Kidney (tissue), 14 donors: ENCODE measurements around the gene LUC7L3. TPM values are rescaled to one million over a fixed set of nuclear protein-coding genes. Genes with fewer than 3 reads are reported as not detected.

Experiments
- DNase-seq, 5 donors: peaks; one replicate each; pipeline ENCODE4 v3.0.0-alpha.2; 2013 to 2020
- FAIRE-seq: peaks from 2 replicates; lab custom pipeline; 2012; peaks lifted over from hg19 to GRCh38; lab: Jason Lieb, UNC
- H3K27ac ChIP-seq, 2 donors: one replicate each; pipeline ENCODE4 v1.7.0; 2013; ENCODE audit warnings: low read depth in 2 of 2, low read length in 2 of 2, inconsistent platforms in 1 of 2
- H3K27me3 ChIP-seq: one replicate; pipeline ENCODE4 v1.7.1; 2013; ENCODE audit warnings: low read length, inconsistent platforms; ENCODE audit not compliant: control insufficient read depth, insufficient read depth
- H3K36me3 ChIP-seq, 3 donors: one replicate each; pipeline versions ENCODE4 v1.7.0 to v1.7.1; 2013; ENCODE audit warnings: low read length in 3 of 3, control low read depth in 1 of 3, inconsistent platforms in 1 of 3; ENCODE audit not compliant: insufficient read depth in 3 of 3, control insufficient read depth in 2 of 3
- H3K4me1 ChIP-seq, 3 donors: one replicate each; pipeline versions ENCODE4 v1.7.0 to v1.7.1; 2013; ENCODE audit warnings: low read length in 3 of 3, inconsistent platforms in 1 of 3, low read depth in 1 of 3; ENCODE audit not compliant: control insufficient read depth in 2 of 3, insufficient read depth in 2 of 3
- H3K4me3 ChIP-seq, 3 donors: one replicate each; pipeline versions ENCODE4 v1.7.0 to v1.8.1; 2013; ENCODE audit warnings: low read length in 3 of 3, control low read depth in 1 of 3, inconsistent platforms in 1 of 3
- H3K9ac ChIP-seq, 3 donors: one replicate each; pipeline versions ENCODE4 v1.7.0 to v1.7.1; 2013; ENCODE audit warnings: low read length in 3 of 3, control low read depth in 1 of 3, inconsistent platforms in 1 of 3
- H3K9me3 ChIP-seq, 3 donors: one replicate each; pipeline versions ENCODE4 v1.7.0 to v1.7.1; 2013; ENCODE audit warnings: low read length in 3 of 3, control low read depth in 1 of 3, inconsistent platforms in 1 of 3; ENCODE audit not compliant: control insufficient read depth in 2 of 3, insufficient read depth in 1 of 3
- CTCF ChIP-seq: IDR thresholded peaks from 3 replicates; pipeline ENCODE4 v1.5.1; 2012; ENCODE audit warnings: mild to moderate bottlenecking, moderate library complexity, borderline replicate concordance; ENCODE audit not compliant: insufficient read depth; ENCODE audit errors: extremely low read depth
- intact Hi-C: fragments of 100-400 bp; cut with DNase I; formaldehyde crosslinking; loops from one replicate; pipeline ENCODE4 v1.11.1; 2022
- polyA plus RNA-seq: library from polyadenylated mRNA; stranded (reverse); fragments of 350-450 nt; fragmentation: Illumina TruSeq; extraction: RNeasy Lipid Tissue Mini Kit (QIAGEN cat#74804); gene quantifications from one replicate; pipeline ENCODE4 v1.2.3, GENCODE V29; 2014; ENCODE audit warnings: low read depth, low replicate concordance; ENCODE audit not compliant: insufficient read depth
- total RNA-seq: library from RNA; stranded (reverse); fragmentation: NEBNext Ultra II Directional; extraction: Animal tissue kit (Norgen Biotek cat#: 25700); gene quantifications from one replicate; pipeline ENCODE4 v1.2.1, GENCODE V29; 2021
- donor health status: control.
- donor health status: control.
- donor health status: control.
- donor health status: control.
- donor health status: control.
- donor health status: DM: yes; HTN: yes; CAD: no.
- donor health status: Normal renal cell carcinoma (clear cell type).

LUC7L3 gene
- total and polyA plus RNA-seq, 2 donors from 2014 or later, result 74.3 to 91.9 TPM

- no peak for TF ChIP-seq CTCF
- FAIRE-seq (no peak), DNase-seq (peak; percentile 38 to 83 (median 52))
- H3K4me1 ChIP-seq, result peaks cover 10 to 48% (median 44%) of the 10 kb centered on the region in 3 donors
- no peaks in the 10 kb centered on the region for H3K9me3 ChIP-seq
- no peak overlapping the region for H3K4me3 ChIP-seq
- H3K9ac ChIP-seq, result no peak overlapping the region
- peaks cover under 1 to 2% (median 2%) of the 10 kb centered on the region in 3 donors for H3K36me3 ChIP-seq
- no peaks in the 10 kb centered on the region for H3K27me3 ChIP-seq
- intact Hi-C loops, result loop anchor here (10.0 kb wide), 1 partner anchor 55 kb away; the partner anchor contains the start of gene ABCC3
- no peak overlapping the region for H3K27ac ChIP-seq
Measured at GRCh38 chr17:50689956-50690886, 29.2 kb upstream of the LUC7L3 start.

GRCh38 chr17:50690887-50691549 lies 28.4 kb upstream of the LUC7L3 start:
- Histone ChIP-seq H3K9ac (no peak overlapping the region), H3K4me3 (no peak overlapping the region), H3K4me1 (peaks cover 10 to 49% (median 44%) of the 10 kb centered on the region in 3 donors), H3K27me3 (no peaks in the 10 kb centered on the region), H3K27ac (peak overlapping the region in 1 of 2 donors; percentile 59), H3K36me3 (peaks cover 4 to 10% (median 8%) of the 10 kb centered on the region in 3 donors), H3K9me3 (no peaks in the 10 kb centered on the region)
- DNase-seq (no peak), FAIRE-seq (no peak)
- intact Hi-C loops, result no loop called here
- TF ChIP-seq CTCF, result no peak

GRCh38 chr17:50691550-50692447 lies 27.6 kb upstream of the LUC7L3 start:
- H3K27ac ChIP-seq, result peak overlapping the region; percentile 28 to 59
- H3K36me3 ChIP-seq, result peaks cover 11 to 16% (median 14%) of the 10 kb centered on the region in 3 donors
- TF ChIP-seq CTCF, result no peak
- intact Hi-C loops, result no loop called here
- peaks cover 11 to 49% (median 44%) of the 10 kb centered on the region in 3 donors for H3K4me1 ChIP-seq
- FAIRE-seq (no peak), DNase-seq (no peak)
- no peaks in the 10 kb centered on the region for H3K27me3 ChIP-seq
- H3K9ac ChIP-seq, result no peak overlapping the region
- no peak overlapping the region for H3K4me3 ChIP-seq
- H3K9me3 ChIP-seq, result no peaks in the 10 kb centered on the region
